A549 (cell line): ENCODE measurements around the gene TSPAN15. TPM values are rescaled to one million over a fixed set of nuclear protein-coding genes. Genes with fewer than 3 reads are reported as not detected.

Experiments
- ATAC-seq, 2 experiments: fragments of 200-7000 bp in 1 of 2; fragments of >200 bp in 1 of 2; cut with Nextera tagmentation in 1 of 2; cut with Tn5 transposase in 1 of 2; 3 replicates each; pipeline versions ENCODE4 v1.8.0 to v1.9.1; 2018 to 2020; ENCODE audit warnings: mild to moderate bottlenecking in 1 of 2, moderate library complexity in 1 of 2
- CTCF ChIA-PET: fragments of 300-600 bp; sonication (Branson Sonifier 250); formaldehyde crosslinking; extraction: SDS; loops from one replicate; lab custom pipeline; 2021; ENCODE audit warnings: antibody characterized with exemption, inconsistent platforms; lab: Yijun Ruan, JAX
- POLR2A ChIA-PET: fragments of 350-600 bp; formaldehyde crosslinking; extraction: SDS; loops from one replicate; lab custom pipeline; 2021; ENCODE audit warnings: antibody characterized with exemption, inconsistent platforms; lab: Yijun Ruan, JAX
- DNase-seq, 2 experiments: peaks; one replicate each; pipeline versions ENCODE4 v3.0.0 to v3.0.0-alpha.2; 2011 to 2016; ENCODE audit warnings: low read depth in 1 of 2, low spot score in 1 of 2
- FAIRE-seq: peaks from 2 replicates; lab custom pipeline; 2011; peaks lifted over from hg19 to GRCh38; lab: Jason Lieb, UNC
- H3K27ac ChIP-seq, 2 experiments: fragments of >200 bp; sonication (Bioruptor Twin); formaldehyde crosslinking; 3 replicates each; pipeline ENCODE4 v1.5.1; 2016 to 2017
- H3K4me1 ChIP-seq: fragments of >200 bp; sonication (Bioruptor Twin); formaldehyde crosslinking; 3 replicates; pipeline ENCODE4 v1.6.1; 2016
- H3K4me2 ChIP-seq: fragments of >200 bp; sonication (Bioruptor Twin); formaldehyde crosslinking; 3 replicates; pipeline ENCODE4 v1.6.1; 2016
- H3K4me3 ChIP-seq: fragments of >200 bp; sonication (Bioruptor Twin); formaldehyde crosslinking; 3 replicates; pipeline ENCODE4 v1.5.1; 2016
- H3K9me3 ChIP-seq: fragments of >200 bp; sonication (Bioruptor Twin); formaldehyde crosslinking; 3 replicates; pipeline ENCODE4 v1.6.1; 2016
- ATOH8 ChIP-seq: fragments of 250-450 bp; sonication (Bioruptor Pico); IDR thresholded peaks from 2 replicates; pipeline ENCODE4 v1.5.0; 2020; ENCODE audit warnings: low read depth, mild to moderate bottlenecking, moderate library complexity
- CBX8 ChIP-seq: fragments of 200-600 bp; sonication (generic); IDR thresholded peaks from 2 replicates; pipeline ENCODE4 v1.6.1; 2016
- CHD4 ChIP-seq: fragments of 200-600 bp; sonication (generic); IDR thresholded peaks from 2 replicates; pipeline ENCODE4 v1.6.1; 2016; ENCODE audit warnings: antibody characterized with exemption, mild to moderate bottlenecking, borderline replicate concordance
- FOSL2 ChIP-seq, 2 experiments: fragments of 450-650 bp in 1 of 2; fragments of >200 bp in 1 of 2; sonication (Bioruptor Twin) in 1 of 2; formaldehyde crosslinking; IDR thresholded peaks; 2 replicates each; pipeline versions ENCODE4 v1.5.0 to v1.6.1; 2016 to 2020; ENCODE audit warnings: mild to moderate bottlenecking in 1 of 2, moderate library complexity in 1 of 2
- HDAC2 ChIP-seq: fragments of 200-600 bp; sonication (generic); IDR thresholded peaks from 2 replicates; pipeline ENCODE4 v1.6.1; 2016
- HES2 ChIP-seq: fragments of >200 bp; sonication (Bioruptor Twin); formaldehyde crosslinking; IDR thresholded peaks from 2 replicates; pipeline ENCODE4 v1.6.1; 2016
- HOXB5 ChIP-seq: fragments of 250-450 bp; sonication (Bioruptor Pico); IDR thresholded peaks from 2 replicates; pipeline ENCODE4 v1.5.0; 2020; ENCODE audit warnings: mild to moderate bottlenecking, moderate library complexity
- JUNB ChIP-seq: fragments of >200 bp; sonication (Bioruptor Twin); formaldehyde crosslinking; IDR thresholded peaks from 2 replicates; pipeline ENCODE4 v1.6.1; 2016
- MAFK ChIP-seq: fragments of 450-650 bp; IDR thresholded peaks from 2 replicates; pipeline ENCODE4 v1.6.1; 2014; ENCODE audit not compliant: partially characterized antibody
- MAX ChIP-seq: IDR thresholded peaks from 2 replicates; pipeline ENCODE4 v1.6.1; 2012
- NFE2L2 ChIP-seq: fragments of 150-350 bp; conservative IDR thresholded peaks from 2 replicates; pipeline ENCODE4 v1.6.1; 2014; ENCODE audit warnings: low read length
- NPAS2 ChIP-seq: fragments of 250-450 bp; sonication (Bioruptor Pico); IDR thresholded peaks from 2 replicates; pipeline ENCODE4 v1.8.0; 2022; ENCODE audit warnings: mild to moderate bottlenecking, moderate library complexity, borderline replicate concordance
- NR3C1 ChIP-seq: fragments of >200 bp; sonication (Bioruptor Twin); formaldehyde crosslinking; IDR thresholded peaks from 3 replicates; pipeline ENCODE4 v1.6.1; 2017
- POLR2AphosphoS2 ChIP-seq: conservative IDR thresholded peaks from 2 replicates; pipeline ENCODE4 v1.6.1; 2012; ENCODE audit warnings: low read length, improper control_type of control experiment, inconsistent platforms
- RAD21 ChIP-seq, 2 experiments: fragments of >200 bp in 1 of 2; sonication (Bioruptor Twin) in 1 of 2; formaldehyde crosslinking in 1 of 2; IDR thresholded peaks in 1 of 2; conservative IDR thresholded peaks in 1 of 2; 2 replicates in 1 of 2; 3 replicates in 1 of 2; pipeline ENCODE4 v1.6.1; 2012 to 2018; ENCODE audit warnings: inconsistent platforms in 1 of 2
- REST ChIP-seq: fragments of 200-600 bp; sonication (generic); IDR thresholded peaks from 2 replicates; pipeline ENCODE4 v1.6.1; 2016; ENCODE audit warnings: antibody characterized with exemption, mild to moderate bottlenecking, moderate library complexity
- RFX5 ChIP-seq: fragments of 450-650 bp; IDR thresholded peaks from 2 replicates; pipeline ENCODE4 v1.7.1; 2014; ENCODE audit warnings: antibody characterized with exemption, mild to moderate bottlenecking, moderate library complexity
- RNF2 ChIP-seq: fragments of 200-600 bp; sonication (generic); IDR thresholded peaks from 2 replicates; pipeline ENCODE4 v1.6.1; 2016; ENCODE audit warnings: low read depth, mild to moderate bottlenecking, antibody characterized with exemption, moderate library complexity, borderline replicate concordance
- SMC3 ChIP-seq: fragments of >200 bp; sonication (Bioruptor Twin); formaldehyde crosslinking; IDR thresholded peaks from 3 replicates; pipeline ENCODE4 v1.6.1; 2018; ENCODE audit warnings: inconsistent platforms
- WGBS: methylation state at CpG from one replicate; pipeline ENCODE4 v1.1.6; 2017; ENCODE audit errors: missing lambda C conversion rate; 5-methylcytosine and 5-hydroxymethylcytosine counted together
- polyA plus RNA-seq, 4 experiments: library from polyadenylated mRNA; depleted of rRNA in 3 of 4; stranded (reverse); fragments of >200 nt; fragmentation: RNase III in 1 of 4; extraction: RNeasy Plus Mini Kit Qiagen cat#74134 plus additional on column Dnase treatment in 1 of 4; gene quantifications; 2 replicates in 3 of 4; 3 replicates in 1 of 4; pipeline ENCODE4 v1.2.3, GENCODE V29; 2011 to 2017

Gene TSPAN15
- polyA plus RNA-seq, 2 of the 4 experiments (the other 2 are of a cell fraction): 49.3 to 89.6 TPM

- TF ChIP-seq FOSL2 (IDR thresholded peaks at IDR 0.05): no peak
- no peak for TF ChIP-seq FOSL2 (CRISPR knock-in tag; IDR thresholded peaks at IDR 0.05)
Measured at GRCh38 chr10:69421611-69422308, 29.5 kb upstream of the TSPAN15 start (continued).

- ChIA-PET POLR2A (no interaction called here), CTCF (interaction anchor here (0.7 to 5.4 kb wide), 9 partner anchors 9 to 294 kb away, joined by 3 to 31 read pairs (median 6); no protein-coding TSS in a partner anchor)
- 73% methylated on average over 4 of the region's 4 CpGs for WGBS
Measured at GRCh38 chr10:69422676-69423075, 28.6 kb upstream of the TSPAN15 start.

GRCh38 chr10:69425041-69425440 lies 26.2 kb upstream of the TSPAN15 start:
- H3K27ac ChIP-seq: no peak overlapping the region
- POLR2A ChIA-PET: no interaction called here
- TF ChIP-seq MAX: no peak
- no peak for TF ChIP-seq ATOH8 (CRISPR knock-in tag)
- TF ChIP-seq HES2: no peak
- TF ChIP-seq MAFK: no peak
- TF ChIP-seq, all 56 proteins: peak for 0

More at GRCh38 chr10:69422676-69423075, 28.6 kb upstream of the TSPAN15 start:
- H3K9me3 ChIP-seq: no peaks in the 10 kb centered on the region
- TF ChIP-seq NR3C1 (no peak), RAD21 (conservative IDR thresholded peaks at IDR 0.05 in 1 of 2, IDR thresholded peaks at IDR 0.05 in 1 of 2) (no peak), HDAC2 (no peak), HOXB5 (CRISPR knock-in tag) (no peak), CHD4 (no peak), NFE2L2 (no peak), CBX8 (no peak), ATOH8 (CRISPR knock-in tag) (no peak), SMC3 (no peak), JUNB (no peak), NPAS2 (no peak), RNF2 (no peak), POLR2AphosphoS2 (no peak), REST (no peak), RFX5 (no peak)
- TF ChIP-seq, all 56 proteins: peak for 0
- ATAC-seq (no peak), DNase-seq (no peak), FAIRE-seq (no peak)
- Histone ChIP-seq H3K4me2 (no peak overlapping the region), H3K4me3 (no peak overlapping the region), H3K27ac (no peak overlapping the region), H3K4me1 (peaks cover 28% of the 10 kb centered on the region)

More at GRCh38 chr10:69425041-69425440, 26.2 kb upstream of the TSPAN15 start:
- Histone ChIP-seq H3K9me3 (no peaks in the 10 kb centered on the region), H3K4me2 (no peak overlapping the region), H3K4me1 (peaks cover 20% of the 10 kb centered on the region), H3K4me3 (no peak overlapping the region)
- DNase-seq (no peak), FAIRE-seq (no peak), ATAC-seq (no peak)
- CTCF ChIA-PET: interaction anchor here (0.8 to 4.8 kb wide), 10 partner anchors 11 to 212 kb away, joined by 3 to 57 read pairs (median 15); partner anchors contain the start of gene TSPAN15
- 96% methylated on average over 2 of the region's 2 CpGs for WGBS
